Central memory CD4-positive, alpha-beta T cell (primary cell): ENCODE measurements around the gene GNAT1.

Source experiments
- DNase-seq: peaks from one replicate; pipeline ENCODE4 v3.0.0; 2022

GNAT1 gene

DNA sequence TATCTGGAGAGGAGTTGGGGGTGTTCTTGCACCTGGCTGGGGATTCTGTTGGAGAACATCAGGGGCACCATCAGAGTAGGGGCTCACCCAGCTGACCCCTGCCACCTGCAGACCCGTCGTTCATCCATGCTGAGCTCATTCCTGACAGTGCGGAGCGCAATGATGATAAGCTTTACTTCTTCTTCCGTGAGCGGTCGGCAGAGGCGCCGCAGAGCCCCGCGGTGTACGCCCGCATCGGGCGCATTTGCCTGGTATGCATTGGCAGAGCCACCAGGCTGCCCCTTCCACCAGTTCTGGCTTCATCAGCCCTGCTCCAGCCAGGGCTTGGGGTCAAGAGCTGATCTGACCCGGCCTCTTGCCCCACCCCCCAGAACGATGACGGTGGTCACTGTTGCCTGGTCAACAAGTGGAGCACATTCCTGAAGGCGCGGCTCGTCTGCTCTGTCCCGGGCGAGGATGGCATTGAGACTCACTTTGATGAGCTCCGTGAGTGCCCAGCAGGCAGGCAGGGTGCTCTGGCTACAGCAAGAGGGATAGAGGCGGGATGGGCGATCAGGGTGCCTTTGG is 8.8 kb upstream of the GNAT1 start:
- DNase-seq: no peak

DNA sequence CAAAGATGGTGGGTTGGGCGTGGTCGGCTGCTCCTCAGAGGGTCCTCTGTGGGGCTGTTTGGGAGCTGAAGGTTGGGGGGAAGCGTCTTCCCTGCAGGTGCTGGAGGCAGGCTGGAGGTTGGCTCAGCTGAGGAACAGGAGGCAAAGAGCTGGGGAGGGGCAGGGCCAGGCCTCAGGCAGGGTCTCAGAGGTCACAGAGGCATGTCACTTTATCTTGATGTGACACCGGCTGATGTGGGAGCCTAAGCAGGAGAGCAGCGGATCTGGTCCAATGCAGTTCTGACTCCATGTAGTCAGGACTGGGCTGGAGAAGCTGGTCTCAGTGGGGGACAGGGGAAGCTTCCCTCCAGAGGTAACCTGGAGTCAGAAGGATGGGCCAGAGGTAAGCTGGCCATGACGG is 7.7 kb upstream of the GNAT1 start:
- DNase-seq: no peak

DNA sequence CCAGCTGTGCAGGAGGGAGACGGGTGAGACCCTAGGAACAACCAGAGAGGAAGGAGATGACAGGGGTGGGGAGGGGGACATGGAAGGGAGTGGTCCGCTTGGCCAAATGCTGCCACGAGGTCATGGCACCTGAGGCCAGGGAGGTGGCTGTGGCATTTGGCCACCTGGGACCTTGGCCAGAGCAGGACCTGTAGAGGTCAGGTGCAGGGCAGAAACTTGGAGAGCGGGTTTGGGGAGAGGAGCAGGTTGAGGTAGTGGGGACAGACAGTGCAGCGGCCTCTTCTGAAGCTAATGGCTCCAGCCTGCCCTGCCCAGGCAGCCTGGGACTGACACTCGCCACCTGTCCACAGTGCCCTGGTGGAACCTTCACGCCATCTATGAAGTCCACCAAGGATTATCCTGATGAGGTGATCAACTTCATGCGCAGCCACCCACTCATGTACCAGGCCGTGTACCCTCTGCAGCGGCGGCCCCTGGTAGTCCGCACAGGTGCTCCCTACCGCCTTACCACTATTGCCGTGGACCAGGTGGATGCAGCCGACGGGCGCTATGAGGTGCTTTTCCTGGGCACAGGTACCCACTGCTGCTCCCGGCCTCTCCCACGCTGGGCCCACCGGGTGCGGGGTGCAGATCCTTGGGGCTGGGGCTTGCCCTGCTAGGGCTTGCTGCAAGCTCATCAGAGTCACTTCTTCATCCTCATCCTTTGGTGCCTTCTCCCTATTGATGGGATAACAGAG is 7.0 kb upstream of the GNAT1 start:
- no peak for DNase-seq

DNA sequence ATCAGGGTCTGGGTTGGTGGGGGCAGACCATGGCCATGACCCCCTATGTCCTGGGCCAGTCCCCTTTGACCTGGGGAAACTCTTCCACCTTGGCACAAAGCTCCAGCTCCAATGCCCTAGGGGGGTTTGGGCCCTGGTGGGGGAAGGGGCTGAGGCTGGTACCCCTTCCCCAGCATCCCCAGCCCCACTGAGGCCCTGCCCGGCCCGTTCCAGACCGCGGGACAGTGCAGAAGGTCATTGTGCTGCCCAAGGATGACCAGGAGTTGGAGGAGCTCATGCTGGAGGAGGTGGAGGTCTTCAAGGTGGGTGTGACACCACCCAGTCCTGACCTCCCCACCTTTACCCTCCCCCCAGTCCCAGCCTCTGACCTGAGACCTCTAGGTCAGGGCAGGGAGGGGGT is 6.2 kb upstream of the GNAT1 start:
- DNase-seq: no peak

DNA sequence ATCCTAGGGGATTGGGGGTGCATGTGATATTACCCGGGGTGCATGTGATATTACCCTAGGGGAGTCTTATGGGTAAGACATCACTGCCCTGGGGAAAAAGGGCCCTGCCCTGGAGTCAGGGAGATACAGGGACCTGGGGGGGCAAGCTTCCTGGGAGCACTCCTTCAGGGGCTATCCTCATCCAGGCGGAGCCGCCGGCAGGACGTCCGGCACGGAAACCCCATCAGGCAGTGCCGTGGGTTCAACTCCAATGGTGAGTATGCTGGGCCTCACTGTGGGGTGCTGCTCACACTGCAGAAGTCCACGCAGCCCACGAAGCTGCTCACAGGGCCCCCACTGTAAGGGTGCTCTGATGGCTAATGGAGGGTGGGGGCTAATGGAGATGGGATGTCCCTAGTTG is 5.3 kb upstream of the GNAT1 start:
- no peak for DNase-seq

DNA sequence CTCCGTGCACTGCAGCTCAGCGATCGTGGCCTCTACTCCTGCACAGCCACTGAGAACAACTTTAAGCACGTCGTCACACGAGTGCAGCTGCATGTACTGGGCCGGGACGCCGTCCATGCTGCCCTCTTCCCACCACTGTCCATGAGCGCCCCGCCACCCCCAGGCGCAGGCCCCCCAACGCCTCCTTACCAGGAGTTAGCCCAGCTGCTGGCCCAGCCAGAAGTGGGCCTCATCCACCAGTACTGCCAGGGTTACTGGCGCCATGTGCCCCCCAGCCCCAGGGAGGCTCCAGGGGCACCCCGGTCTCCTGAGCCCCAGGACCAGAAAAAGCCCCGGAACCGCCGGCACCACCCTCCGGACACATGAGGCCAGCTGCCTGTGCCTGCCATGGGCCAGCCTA is 3.7 kb upstream of the GNAT1 start:
- no peak for DNase-seq

DNA sequence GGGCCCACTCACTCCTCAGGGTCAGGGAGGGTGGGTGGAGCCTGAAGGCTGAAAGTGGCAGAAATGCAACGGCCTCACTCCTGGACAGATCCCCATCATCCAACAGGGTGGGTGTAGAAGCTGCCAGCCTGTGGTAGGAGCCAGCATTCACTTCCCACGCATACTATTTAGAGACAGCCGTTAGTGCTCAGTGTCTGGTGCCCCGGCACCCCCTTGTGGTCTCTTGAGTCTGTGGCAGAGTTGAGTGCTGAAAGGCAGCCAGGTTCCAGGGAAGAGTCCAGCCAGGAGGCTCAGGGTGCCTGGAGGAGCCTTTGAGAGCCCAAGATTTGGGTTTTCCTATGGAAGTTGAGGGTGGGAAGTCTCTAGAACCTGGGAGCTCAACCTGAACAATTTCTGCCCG is 2.1 kb upstream of the GNAT1 start:
- no peak for DNase-seq

DNA sequence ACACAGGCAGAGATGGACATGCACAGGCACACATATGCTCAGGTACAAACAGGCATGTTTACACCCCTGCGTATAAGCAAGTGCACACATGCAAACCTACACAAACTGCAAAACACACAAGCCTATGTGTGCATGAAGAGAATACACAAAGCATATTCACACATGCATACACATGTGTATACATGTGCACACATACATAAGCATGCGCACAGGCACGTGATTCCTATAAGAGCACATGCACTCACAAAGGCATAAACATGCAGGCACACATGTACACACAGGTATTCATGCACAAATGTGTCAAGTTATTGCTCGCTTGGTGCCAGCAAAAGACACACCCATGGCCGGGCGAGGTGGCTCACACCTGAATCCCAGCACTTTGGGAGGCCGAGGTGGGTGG is 1.4 kb upstream of the GNAT1 start:
- DNase-seq: no peak

DNA sequence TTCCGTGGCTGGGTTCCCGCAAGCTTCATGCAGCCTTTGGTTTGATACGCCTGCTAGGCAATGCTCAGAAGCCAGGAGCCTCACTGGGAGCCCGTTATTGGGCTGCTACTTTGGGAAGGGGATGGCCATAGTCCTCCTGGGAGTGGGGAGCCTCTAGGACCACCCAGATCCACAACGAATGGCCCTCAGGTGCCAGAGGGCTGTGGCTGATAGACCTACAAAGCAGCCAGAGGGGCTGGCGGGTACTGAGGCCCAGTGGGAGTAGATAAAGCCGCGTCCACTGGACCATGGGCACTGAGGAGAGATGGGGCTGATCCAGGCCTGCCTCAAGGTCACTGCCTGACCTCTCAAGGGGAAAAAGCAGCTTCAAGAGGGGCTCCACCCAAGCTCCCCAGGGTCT is 714 bp downstream of the GNAT1 start:
- no peak for DNase-seq

DNA sequence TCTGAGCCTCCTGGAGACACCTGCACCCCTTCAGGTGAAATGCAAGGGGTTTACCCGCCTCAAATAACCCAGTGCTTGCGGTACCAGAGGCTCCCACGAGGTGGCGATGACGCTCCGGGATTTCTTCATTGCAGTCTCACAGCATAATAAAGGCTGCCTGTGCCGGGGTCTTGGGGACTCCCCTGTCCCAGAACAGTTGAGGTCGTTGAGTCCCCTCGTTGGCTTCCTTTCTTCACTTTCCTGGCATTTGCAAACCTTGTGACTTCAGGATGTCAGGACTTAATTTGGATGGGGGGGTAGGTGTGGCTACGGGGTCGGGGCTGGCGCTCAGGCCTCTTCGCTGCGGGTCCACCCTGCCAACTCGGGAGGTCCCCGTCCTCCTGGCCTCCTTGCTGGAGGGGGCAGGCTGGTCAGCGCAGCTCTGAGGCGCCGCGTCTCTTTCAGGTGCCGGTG is 1.3 kb downstream of the GNAT1 start:
- peak; percentile 76 for DNase-seq

DNA sequence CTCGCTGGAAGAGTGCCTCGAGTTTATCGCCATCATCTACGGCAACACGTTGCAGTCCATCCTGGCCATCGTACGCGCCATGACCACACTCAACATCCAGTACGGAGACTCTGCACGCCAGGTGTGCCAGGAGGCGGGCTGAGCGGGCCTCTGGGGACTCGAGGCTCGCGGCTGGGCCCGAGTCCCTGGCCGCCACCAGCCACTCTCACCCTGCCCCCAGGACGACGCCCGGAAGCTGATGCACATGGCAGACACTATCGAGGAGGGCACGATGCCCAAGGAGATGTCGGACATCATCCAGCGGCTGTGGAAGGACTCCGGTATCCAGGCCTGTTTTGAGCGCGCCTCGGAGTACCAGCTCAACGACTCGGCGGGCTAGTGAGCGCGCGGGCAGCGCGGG is 1.9 kb downstream of the GNAT1 start:
- DNase-seq: no peak

DNA sequence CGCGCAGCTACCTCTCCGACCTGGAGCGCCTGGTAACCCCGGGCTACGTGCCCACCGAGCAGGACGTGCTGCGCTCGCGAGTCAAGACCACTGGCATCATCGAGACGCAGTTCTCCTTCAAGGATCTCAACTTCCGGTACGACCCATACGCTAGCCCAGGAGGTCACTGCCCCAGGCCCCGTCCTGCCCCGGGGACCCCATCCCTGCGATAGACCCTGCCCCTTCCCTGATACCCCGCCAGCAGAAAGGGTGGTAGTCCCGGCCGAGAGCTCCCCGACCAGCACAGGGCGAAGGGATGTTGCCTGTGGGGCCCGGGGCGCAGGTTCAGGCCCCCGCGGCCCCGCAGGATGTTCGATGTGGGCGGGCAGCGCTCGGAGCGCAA is 2.3 kb downstream of the GNAT1 start:
- DNase-seq: no peak

DNA sequence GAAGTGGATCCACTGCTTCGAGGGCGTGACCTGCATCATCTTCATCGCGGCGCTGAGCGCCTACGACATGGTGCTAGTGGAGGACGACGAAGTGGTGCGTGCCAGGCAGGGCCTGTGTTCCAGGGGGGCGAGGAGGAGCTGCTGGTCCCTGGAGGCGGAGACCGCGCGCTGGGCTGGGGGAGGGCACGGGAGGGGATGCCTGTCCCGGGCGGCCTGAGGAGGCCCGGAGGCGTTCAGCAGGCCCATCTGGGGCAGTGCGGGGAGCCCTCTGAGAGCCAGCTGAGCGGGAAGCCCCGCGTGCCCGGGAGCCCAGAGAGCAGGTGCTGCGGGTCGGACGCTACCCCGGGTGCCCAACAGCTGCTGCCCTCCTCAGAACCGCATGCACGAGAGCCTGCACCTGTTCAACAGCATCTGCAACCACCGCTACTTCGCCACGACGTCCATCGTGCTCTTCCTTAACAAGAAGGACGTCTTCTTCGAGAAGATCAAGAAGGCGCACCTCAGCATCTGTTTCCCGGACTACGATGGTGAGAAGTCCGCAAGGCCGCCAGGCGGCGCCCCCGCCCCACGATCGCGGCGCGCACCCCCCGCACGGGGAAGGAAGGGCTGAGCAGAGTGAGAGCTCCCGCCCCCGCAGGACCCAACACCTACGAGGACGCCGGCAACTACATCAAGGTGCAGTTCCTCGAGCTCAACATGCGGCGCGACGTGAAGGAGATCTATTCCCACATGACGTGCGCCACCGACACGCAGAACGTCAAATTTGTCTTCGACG is 2.9 kb downstream of the GNAT1 start:
- peak; percentile 87 for DNase-seq

DNA sequence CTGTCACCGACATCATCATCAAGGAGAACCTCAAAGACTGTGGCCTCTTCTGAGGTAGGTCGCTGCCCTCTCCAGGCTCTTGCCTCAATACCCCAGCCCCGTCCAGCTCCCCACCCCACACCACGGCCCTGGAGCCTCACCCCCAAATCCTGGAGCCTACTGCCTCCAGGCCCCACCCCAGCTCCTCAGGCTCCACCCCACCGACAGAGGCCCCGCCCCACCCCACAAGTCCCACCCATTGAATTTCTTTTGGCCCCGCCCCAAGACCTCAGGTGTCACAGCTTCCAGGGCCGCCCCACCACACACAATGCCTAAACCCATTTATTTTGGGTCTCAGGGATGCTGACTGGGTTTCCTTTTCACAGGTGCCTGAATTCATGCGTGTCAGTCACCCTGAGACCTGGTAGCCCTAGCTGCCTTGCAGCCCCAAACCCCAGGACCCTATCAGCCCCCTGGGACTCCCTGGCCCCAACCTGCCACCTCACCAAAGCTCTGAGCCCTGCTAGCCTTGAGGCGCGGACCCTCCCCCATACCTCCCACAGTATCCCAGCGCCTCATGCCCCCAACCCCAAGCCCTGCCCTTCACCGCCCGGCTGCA is 3.6 kb downstream of the GNAT1 start:
- DNase-seq: no peak

DNA sequence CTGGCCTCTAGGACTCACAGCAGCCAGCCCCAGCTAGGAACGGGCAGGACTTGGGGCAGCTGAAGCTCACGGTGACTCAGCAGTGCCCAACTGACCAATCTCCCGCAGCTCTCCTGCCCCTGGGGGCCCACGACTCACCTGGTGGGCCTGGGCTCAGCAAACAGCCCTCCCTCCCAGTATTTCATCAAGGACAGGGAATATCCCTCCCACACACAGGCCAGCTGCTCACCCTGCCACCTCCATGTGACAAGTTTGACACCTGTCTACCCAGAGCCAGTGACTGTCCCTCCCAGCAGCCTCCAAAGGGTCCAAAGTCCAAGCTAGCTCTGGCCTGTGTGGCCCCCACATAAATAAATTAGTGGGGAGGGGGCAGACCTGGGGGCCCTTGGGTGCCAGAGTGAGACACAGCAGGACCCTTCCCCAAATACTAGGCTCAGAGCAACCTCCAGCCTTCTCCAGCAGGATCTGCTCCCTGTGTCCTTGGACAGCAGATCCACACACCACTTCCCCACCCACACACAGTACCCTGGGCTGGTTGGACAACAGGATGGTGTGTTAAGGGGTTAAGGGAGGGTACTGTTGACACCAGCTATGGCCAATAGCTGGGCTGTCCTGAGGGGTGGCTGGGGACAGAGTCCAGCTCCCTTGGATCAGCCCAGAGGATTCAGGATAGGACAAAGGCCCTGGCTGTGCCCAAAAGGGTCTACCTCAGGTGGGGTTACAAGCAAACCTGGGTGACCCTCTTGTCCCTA is 4.3 kb downstream of the GNAT1 start:
- no peak for DNase-seq

DNA sequence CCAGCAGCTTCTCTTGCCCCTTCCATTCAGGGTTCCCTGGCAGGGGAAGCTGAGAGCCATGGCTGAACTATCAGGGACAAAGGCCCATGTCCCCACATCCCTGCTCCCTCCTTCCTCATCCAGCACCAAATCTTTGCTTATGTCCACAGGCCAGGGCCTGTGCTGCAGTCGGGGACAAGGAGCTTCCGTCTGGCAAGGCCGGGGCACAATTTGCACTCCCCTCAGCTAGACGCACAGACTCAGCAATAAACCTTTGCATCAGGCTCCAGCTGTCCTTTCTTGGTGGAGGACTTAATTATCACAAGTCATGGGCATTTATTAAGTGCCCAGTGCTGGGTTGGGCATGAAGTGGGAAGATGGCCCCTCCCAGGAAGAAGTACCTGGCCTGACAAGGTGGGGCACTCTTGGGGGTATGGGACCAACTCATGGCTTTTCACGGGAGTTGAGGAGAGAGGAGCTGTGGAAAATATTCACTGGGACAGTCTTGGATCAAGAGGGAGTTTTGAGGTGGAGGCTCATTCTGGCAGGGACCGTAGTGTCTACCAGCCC is 4.9 kb downstream of the GNAT1 start:
- DNase-seq: no peak

DNA sequence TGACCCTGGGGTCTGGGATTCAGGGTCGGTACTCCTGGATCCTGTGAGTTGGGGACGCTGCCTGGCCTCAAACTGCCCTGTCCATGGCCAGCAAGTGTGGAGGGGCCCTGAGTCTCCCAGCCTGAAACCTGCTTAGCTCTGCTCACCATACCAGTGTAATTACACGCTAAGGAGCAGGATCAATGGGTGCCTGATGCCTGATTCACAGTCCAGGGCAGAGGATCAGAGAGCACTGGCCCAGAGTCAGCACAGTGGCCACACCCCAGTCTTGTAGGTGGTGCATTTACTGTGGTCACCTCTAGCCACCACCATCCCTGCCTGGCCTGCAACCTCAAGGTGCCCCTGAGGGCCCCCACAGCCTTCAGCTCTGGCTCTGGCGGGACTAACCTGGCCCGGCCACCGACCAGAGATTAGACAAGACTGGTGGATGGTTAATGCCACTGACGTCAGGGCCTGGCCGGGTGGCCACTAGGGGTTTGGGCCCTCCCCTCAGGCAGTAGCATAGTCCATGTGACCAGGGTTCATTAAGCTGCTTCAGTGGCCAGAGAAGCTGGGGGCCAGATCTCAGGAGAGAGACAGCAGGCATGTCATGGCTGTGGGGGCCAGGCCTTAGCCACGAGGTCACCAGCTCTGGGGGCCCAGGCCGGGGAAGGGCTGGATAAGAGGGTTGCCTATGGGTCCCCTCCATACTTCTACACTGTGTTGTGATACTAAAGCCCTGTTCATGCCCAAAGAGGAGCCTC is 10.3 kb downstream of the GNAT1 start:
- DNase-seq: no peak

DNA sequence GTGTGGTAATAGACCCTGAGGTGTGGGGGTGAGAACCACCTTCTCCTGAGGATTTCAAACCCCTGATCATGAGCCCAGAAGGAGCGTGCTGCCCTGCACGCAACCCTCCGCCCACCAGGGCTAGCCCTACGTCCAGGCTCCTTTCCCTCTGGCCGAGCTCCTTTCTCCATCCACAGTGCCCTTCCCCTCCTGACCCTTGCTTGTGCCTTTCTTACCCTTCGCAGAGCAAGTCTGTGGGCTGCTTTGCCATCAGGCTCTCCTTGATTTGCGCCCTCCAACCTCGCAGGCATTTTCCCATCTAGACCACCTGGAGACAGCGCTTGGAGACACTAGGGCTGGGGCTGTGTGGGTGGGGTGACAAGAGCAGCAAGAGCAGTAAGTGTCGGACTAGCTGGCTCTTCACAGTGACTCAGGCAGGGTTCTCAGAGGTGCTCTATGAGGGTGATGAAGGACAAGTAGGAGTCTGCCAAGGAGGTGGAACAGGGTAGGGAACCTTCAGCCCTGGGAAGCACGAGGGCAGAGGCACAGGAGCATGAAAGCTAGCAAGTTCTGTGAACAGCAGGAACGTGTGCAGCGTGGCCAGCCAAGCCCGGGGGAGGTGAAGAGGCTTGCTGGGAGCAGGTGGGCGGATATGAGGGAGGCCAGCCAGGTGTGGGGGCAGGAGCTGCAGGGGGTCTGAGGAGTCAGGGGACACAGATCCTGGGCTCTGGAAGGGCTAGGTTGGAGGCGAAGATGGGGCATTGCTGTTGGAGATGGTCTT is 11.1 kb downstream of the GNAT1 start:
- DNase-seq: no peak

DNA sequence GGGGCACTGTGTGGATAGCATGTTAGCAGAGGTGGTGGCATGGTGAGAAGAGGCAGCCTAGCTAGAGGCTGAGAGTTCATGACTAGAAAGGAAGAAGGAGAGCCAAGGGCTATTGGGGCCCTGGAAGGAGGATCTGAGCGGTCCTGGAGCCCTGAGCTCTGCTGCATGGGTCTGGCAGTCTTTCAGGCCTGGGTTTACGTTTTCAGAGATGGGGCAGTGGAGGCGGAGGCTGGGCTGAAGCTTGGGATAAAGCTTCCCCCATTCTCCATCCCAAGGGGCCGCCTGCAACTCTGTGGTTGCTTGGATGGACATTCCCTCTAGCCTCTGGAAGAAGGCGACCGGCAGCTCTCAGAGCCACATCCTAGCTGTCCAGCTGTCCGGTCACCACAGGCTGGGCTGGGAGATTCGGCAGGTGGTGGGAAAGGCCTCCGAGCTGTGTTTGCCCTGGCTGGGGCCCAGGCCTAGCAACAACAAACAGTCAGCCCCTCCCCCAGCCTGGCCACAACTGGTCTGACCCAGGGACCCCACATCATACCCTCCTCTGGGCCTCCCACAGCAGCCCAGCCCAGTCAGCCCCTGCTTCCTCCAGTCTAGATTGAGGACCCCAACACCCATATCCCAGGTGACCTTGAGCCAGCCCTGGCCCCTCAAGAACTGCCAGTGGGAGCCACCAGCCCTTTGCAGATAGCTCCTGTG is 11.9 kb downstream of the GNAT1 start:
- no peak for DNase-seq
